H1 (cell line): ENCODE measurements around the gene HHAT. TPM values are rescaled to one million over a fixed set of nuclear protein-coding genes. Genes with fewer than 3 reads are reported as not detected.

Experiments used
- CTCF ChIA-PET: fragments of 300-600 bp; sonication (Branson Sonifier 250); formaldehyde crosslinking; loops from one replicate; lab custom pipeline; 2021; ENCODE audit not compliant: partially characterized antibody; lab: Charles Lee
- POLR2A ChIA-PET: fragments of 300-600 bp; sonication (Branson Sonifier 250); formaldehyde crosslinking; loops from one replicate; lab custom pipeline; 2021; ENCODE audit warnings: inconsistent platforms; ENCODE audit not compliant: partially characterized antibody; lab: Charles Lee
- DNase-seq, 2 experiments: peaks; one replicate each; pipeline versions ENCODE4 v3.0.0 to v3.0.0-alpha.2; 2010 to 2022; ENCODE audit warnings: low spot score in 2 of 2, low read depth in 1 of 2, mixed read lengths in 1 of 2
- FAIRE-seq: peaks from 2 replicates; lab custom pipeline; 2011; peaks lifted over from hg19 to GRCh38; lab: Jason Lieb, UNC
- H2AFZ ChIP-seq: 2 replicates; pipeline ENCODE4 v1.8.1; 2012; ENCODE audit warnings: low read length, inconsistent platforms
- H2AK5ac ChIP-seq: 2 replicates; pipeline ENCODE4 v1.6.1; 2013; ENCODE audit warnings: low read depth, low read length
- H2BK120ac ChIP-seq: replicated peaks from 2 replicates; pipeline ENCODE3; 2013; ENCODE audit warnings: low read depth, low read length, inconsistent platforms
- H2BK12ac ChIP-seq: 2 replicates; pipeline ENCODE4 v1.6.1; 2013; ENCODE audit warnings: low read depth, low read length
- H2BK15ac ChIP-seq: 2 replicates; pipeline ENCODE4 v1.6.1; 2013; ENCODE audit warnings: low read length
- H2BK20ac ChIP-seq: 2 replicates; pipeline ENCODE4 v1.6.1; 2013; ENCODE audit warnings: low read length
- H2BK5ac ChIP-seq: 2 replicates; pipeline ENCODE4 v1.6.1; 2013; ENCODE audit warnings: low read depth, low read length
- H3K14ac ChIP-seq: 2 replicates; pipeline ENCODE4 v1.6.1; 2013; ENCODE audit warnings: inconsistent platforms; ENCODE audit not compliant: insufficient read length
- H3K18ac ChIP-seq: 2 replicates; pipeline ENCODE4 v1.6.1; 2013; ENCODE audit warnings: low read length; ENCODE audit errors: extremely low read depth
- H3K23ac ChIP-seq: 2 replicates; pipeline ENCODE4 v1.6.1; 2013; ENCODE audit warnings: inconsistent platforms; ENCODE audit not compliant: insufficient read length
- H3K23me2 ChIP-seq: 2 replicates; pipeline ENCODE4 v1.6.1; 2013; ENCODE audit warnings: low read depth, low read length
- H3K27ac ChIP-seq: 2 replicates; pipeline ENCODE4 v1.6.1; 2011; ENCODE audit warnings: low read depth, low read length, inconsistent platforms
- H3K27me3 ChIP-seq, 4 experiments: replicated peaks in 1 of 4; 1 replicate in 1 of 4; 2 replicates in 3 of 4; pipeline versions ENCODE4 v1.6.1 to v1.8.1; 2011 to 2013; ENCODE audit warnings: low read length in 3 of 4, mild to moderate bottlenecking in 3 of 4, inconsistent platforms in 2 of 4, mixed read lengths in 2 of 4, moderate library complexity in 1 of 4; ENCODE audit not compliant: control insufficient read depth in 3 of 4, insufficient read depth in 3 of 4; ENCODE audit errors: extremely low read depth in 1 of 4
- H3K36me3 ChIP-seq, 4 experiments: 2 replicates each; pipeline versions ENCODE4 v1.6.1 to v1.8.1; 2011 to 2013; ENCODE audit warnings: mild to moderate bottlenecking in 4 of 4, low read length in 3 of 4, moderate library complexity in 2 of 4, control low read depth in 1 of 4, inconsistent platforms in 1 of 4; ENCODE audit not compliant: insufficient read depth in 4 of 4, control insufficient read depth in 2 of 4
- H3K4ac ChIP-seq: replicated peaks from 2 replicates; pipeline ENCODE3; 2013; ENCODE audit warnings: low read length, low read depth, mixed read lengths, inconsistent platforms; ENCODE audit not compliant: insufficient read length
- H3K4me1 ChIP-seq, 4 experiments: replicated peaks in 1 of 4; 1 replicate in 1 of 4; 2 replicates in 3 of 4; pipeline versions ENCODE4 v1.6.1 to v1.8.1; 2011 to 2013; ENCODE audit warnings: low read length in 3 of 4, inconsistent platforms in 2 of 4, mixed read lengths in 1 of 4; ENCODE audit not compliant: insufficient read depth in 4 of 4, control insufficient read depth in 3 of 4
- H3K4me2 ChIP-seq, 2 experiments: 2 replicates each; pipeline versions ENCODE4 v1.6.1 to v1.8.1; 2011 to 2013; ENCODE audit warnings: low read depth in 2 of 2, low read length in 2 of 2, control low read depth in 1 of 2, inconsistent platforms in 1 of 2, mild to moderate bottlenecking in 1 of 2; ENCODE audit not compliant: insufficient read depth in 1 of 2
- H3K4me3 ChIP-seq, 4 experiments: fragments of 200-600, 300-600 bp in 1 of 4; sonication (generic), shearing (Covaris generic), sonication (Bioruptor Twin) in 1 of 4; 2 replicates each; pipeline versions ENCODE4 v1.5.1 to v1.8.1; 2011 to 2016; ENCODE audit warnings: low read length in 4 of 4, low read depth in 3 of 4, control low read depth in 2 of 4, inconsistent platforms in 2 of 4, mild to moderate bottlenecking in 2 of 4, mixed read lengths in 1 of 4, moderate library complexity in 1 of 4; ENCODE audit not compliant: insufficient read depth in 2 of 4; ENCODE audit errors: extremely low read depth in 1 of 4
- H3K56ac ChIP-seq: replicated peaks from 2 replicates; pipeline ENCODE3; 2013; ENCODE audit warnings: low read depth, mild to moderate bottlenecking, mixed read lengths, low read length, inconsistent platforms; ENCODE audit not compliant: insufficient read length
- H3K79me1 ChIP-seq: 2 replicates; pipeline ENCODE4 v1.6.1; 2013; ENCODE audit warnings: low read depth, low read length, control low read depth
- H3K79me2 ChIP-seq, 2 experiments: 2 replicates each; pipeline versions ENCODE4 v1.6.1 to v1.8.1; 2012 to 2013; ENCODE audit warnings: low read length in 2 of 2, mild to moderate bottlenecking in 2 of 2, inconsistent platforms in 1 of 2; ENCODE audit not compliant: insufficient read depth in 2 of 2, control insufficient read depth in 1 of 2
- H3K9ac ChIP-seq, 4 experiments: replicated peaks in 1 of 4; 1 replicate in 1 of 4; 2 replicates in 3 of 4; pipeline versions ENCODE4 v1.6.1 to v1.8.1; 2011 to 2013; ENCODE audit warnings: low read depth in 3 of 4, low read length in 3 of 4, control low read depth in 2 of 4, mild to moderate bottlenecking in 2 of 4, moderate library complexity in 2 of 4, inconsistent platforms in 1 of 4; ENCODE audit errors: extremely low read depth in 1 of 4
- H3K9me3 ChIP-seq, 2 experiments: 2 replicates each; pipeline versions ENCODE4 v1.6.1 to v1.8.1; 2012 to 2013; ENCODE audit warnings: mild to moderate bottlenecking in 2 of 2, moderate library complexity in 2 of 2, control low read depth in 1 of 2, inconsistent platforms in 1 of 2, low read depth in 1 of 2, low read length in 1 of 2, mixed read lengths in 1 of 2; ENCODE audit not compliant: insufficient read depth in 2 of 2
- H4K20me1 ChIP-seq, 2 experiments: replicated peaks in 1 of 2; 2 replicates each; pipeline versions ENCODE3 to v1.8.1; 2011 to 2013; ENCODE audit warnings: inconsistent platforms in 2 of 2, low read length in 2 of 2, mild to moderate bottlenecking in 1 of 2; ENCODE audit not compliant: insufficient read depth in 2 of 2, control insufficient read depth in 1 of 2
- H4K5ac ChIP-seq: 2 replicates; pipeline ENCODE4 v1.6.1; 2013; ENCODE audit warnings: low read length, low read depth, mixed read lengths, inconsistent platforms; ENCODE audit not compliant: insufficient read length
- H4K8ac ChIP-seq: 2 replicates; pipeline ENCODE4 v1.8.0; 2013; ENCODE audit warnings: mild to moderate bottlenecking, moderate library complexity, low read length, inconsistent platforms; ENCODE audit not compliant: insufficient read depth; ENCODE audit errors: extremely low read depth
- H4K91ac ChIP-seq: replicated peaks from 2 replicates; pipeline ENCODE3; 2013; ENCODE audit warnings: low read length, mixed read lengths, inconsistent platforms; ENCODE audit not compliant: insufficient read length
- ATF2 ChIP-seq: IDR thresholded peaks from 2 replicates; pipeline ENCODE4 v1.6.1; 2012; ENCODE audit warnings: low read length, inconsistent platforms
- HDAC2 ChIP-seq, 2 experiments: fragments of 300-600 bp in 1 of 2; sonication (generic) in 1 of 2; IDR thresholded peaks; 2 replicates each; pipeline ENCODE4 v1.6.1; 2011 to 2012; ENCODE audit warnings: low read depth in 2 of 2, low read length in 2 of 2, mild to moderate bottlenecking in 2 of 2, moderate library complexity in 2 of 2, borderline replicate concordance in 1 of 2, inconsistent platforms in 1 of 2
- TEAD4 ChIP-seq: IDR thresholded peaks from 2 replicates; pipeline ENCODE4 v1.6.1; 2012; ENCODE audit warnings: low read depth, low read length, inconsistent platforms, mixed read lengths
- WGBS, 2 experiments: shearing (Covaris generic) in 1 of 2; methylation state at CpG; one replicate each; pipeline versions ENCODE4 v1.1.6 to v1.1.7; 2013 to 2015; ENCODE audit warnings: low lambda C conversion rate in 2 of 2, mixed read lengths in 2 of 2, inconsistent platforms in 1 of 2, low coverage in 1 of 2, missing lambda C conversion rate in 1 of 2; ENCODE audit not compliant: insufficient replicate concordance in 2 of 2, insufficient coverage in 1 of 2, insufficient read length in 1 of 2; ENCODE audit errors: extremely low coverage in 1 of 2, missing lambda C conversion rate in 1 of 2; 5-methylcytosine and 5-hydroxymethylcytosine counted together
- polyA plus RNA-seq, 7 experiments: library from polyadenylated mRNA; depleted of rRNA in 3 of 7; stranded (reverse) in 5 of 7; unstranded in 2 of 7; fragments of >200 nt in 5 of 7; fragments of 200-250 nt in 2 of 7; gene quantifications; 1 replicate in 5 of 7; 2 replicates in 1 of 7; 4 replicates in 1 of 7; pipeline versions ENCODE4 v1.2.1 to v1.2.3, GENCODE V29; 2011 to 2013; ENCODE audit warnings: missing spikeins in 2 of 7, mixed read lengths in 2 of 7
- total RNA-seq: library from RNA; stranded (reverse); fragmentation: NEBNext Ultra II Directional; extraction: Animal tissue kit (Norgen Biotek cat#: 25700); gene quantifications from 2 replicates; pipeline ENCODE4 v1.2.1, GENCODE V29; 2021

HHAT gene
- total and polyA plus RNA-seq, 2 of the 8 experiments (the other 6 are each of a cell fraction or from before 2014, with no cell fraction given), result 0.15 to 0.51 TPM

DNA sequence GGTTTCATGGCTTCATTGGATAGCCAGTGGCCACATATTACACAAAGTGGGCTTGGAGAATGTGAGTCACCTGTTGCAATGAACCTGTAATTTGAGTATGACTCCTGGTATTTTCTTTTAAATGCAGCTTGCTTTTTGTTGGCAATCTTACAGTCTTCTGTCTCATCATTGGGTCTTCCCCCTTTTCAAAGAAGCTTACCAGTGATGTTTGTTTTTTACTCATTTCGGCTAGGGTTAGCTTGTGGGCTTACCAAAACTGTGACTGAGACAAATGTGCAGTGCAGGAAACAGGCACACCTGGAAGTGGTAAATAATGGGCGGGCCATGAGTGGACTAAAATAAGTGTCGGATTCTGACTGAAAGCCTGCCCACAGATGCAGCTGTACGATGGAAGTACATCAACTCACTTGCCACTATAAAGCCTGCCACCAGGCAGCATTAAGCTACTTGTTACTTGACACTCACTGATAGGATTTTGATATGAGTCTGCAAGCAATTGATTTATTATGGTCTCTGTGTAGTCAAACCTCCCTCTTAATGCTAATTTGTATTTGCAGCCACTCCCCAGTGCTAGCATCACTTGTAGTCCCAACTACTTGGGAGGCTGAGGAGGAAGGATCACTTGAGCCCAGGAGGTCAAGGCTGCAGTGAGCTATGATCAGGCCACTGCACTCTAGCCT is 4.2 kb downstream of the HHAT start:
- H3K27me3 ChIP-seq, result peaks cover 37 to 59% (median 51%) of the 10 kb centered on the region in 4 experiments
- no peak overlapping the region for H3K4me2 ChIP-seq
- H4K5ac ChIP-seq, result no peak overlapping the region
- no peak overlapping the region for H2BK20ac ChIP-seq
- H3K23me2 ChIP-seq, result peaks cover 8% of the 10 kb centered on the region
- H4K8ac ChIP-seq, result no peak overlapping the region
- no peaks in the 10 kb centered on the region for H3K36me3 ChIP-seq
- H2BK5ac ChIP-seq, result no peak overlapping the region
- no peak overlapping the region for H2BK120ac ChIP-seq
- POLR2A ChIA-PET, result interaction anchor here (0.6 to 1.1 kb wide), 2 partner anchors 41 to 120 kb away, joined by 3 to 8 read pairs; no protein-coding TSS in a partner anchor
- no peak overlapping the region for H3K4ac ChIP-seq
- no peak overlapping the region for H2BK12ac ChIP-seq
- no peak overlapping the region for H2AK5ac ChIP-seq
- H3K79me2 ChIP-seq, result no peaks in the 10 kb centered on the region
- no peak overlapping the region for H2AFZ ChIP-seq
- WGBS, 2 experiments, result 85% methylated on average over 4 of the region's 4 CpGs; no CpG with 5 or more reads in 1 of the 2 experiments
- H3K14ac ChIP-seq, result no peak overlapping the region
- peaks cover 0 to 2% of the 10 kb centered on the region in 2 experiments for H4K20me1 ChIP-seq
- H3K27ac ChIP-seq, result no peak overlapping the region
- TF ChIP-seq ATF2 (no peak), HDAC2 (IDR thresholded peaks at IDR 0.05; ENCODE audit: borderline replicate concordance in 1 of 2, low read depth in 2 of 2, low read length in 2 of 2) (no peak), TEAD4 (no peak)
- FAIRE-seq, result no peak
- H3K4me1 ChIP-seq, result peaks cover 0 to 5% (median 2%) of the 10 kb centered on the region in 4 experiments; a peak in 3 of 7 replicates
- no peaks in the 10 kb centered on the region for H3K9me3 ChIP-seq
- H3K9ac ChIP-seq, result no peak overlapping the region
- H2BK15ac ChIP-seq, result no peak overlapping the region
- no peak overlapping the region for H3K4me3 ChIP-seq
- CTCF ChIA-PET, result interaction anchor here (0.6 to 1.8 kb wide), 7 partner anchors 19 to 679 kb away, joined by 3 to 5 read pairs (median 4); no protein-coding TSS in a partner anchor
- no peak overlapping the region for H3K56ac ChIP-seq
- no peak for DNase-seq
- no peak overlapping the region for H3K23ac ChIP-seq
- H3K18ac ChIP-seq, result no peak overlapping the region
- no peak overlapping the region for H4K91ac ChIP-seq
- no peaks in the 10 kb centered on the region for H3K79me1 ChIP-seq
